Left ventricle myocardium inferior (tissue), 1 donor: ENCODE data around the gene GALNT15. TPM values are rescaled to one million over a fixed set of nuclear protein-coding genes. Genes with fewer than 3 reads are reported as not detected.
A peak's percentile ranks its signal among the peaks of the same experiment; 100 is the strongest.

Experiments
- DNase-seq: peaks from one replicate; pipeline ENCODE4 v3.0.0-alpha.2; 2020
- H3K27ac ChIP-seq: fragments of 200-600 bp; replicated peaks from 2 replicates; pipeline ENCODE4 v1.8.0; 2021
- H3K27me3 ChIP-seq: fragments of 200-600 bp; 2 replicates; pipeline ENCODE4 v1.8.0; 2021; ENCODE audit warnings: low read depth
- H3K36me3 ChIP-seq: fragments of 200-600 bp; 2 replicates; pipeline ENCODE4 v1.8.0; 2021
- H3K4me1 ChIP-seq: fragments of 200-600 bp; 2 replicates; pipeline ENCODE4 v1.8.0; 2021
- H3K4me3 ChIP-seq: fragments of 200-600 bp; 2 replicates; pipeline ENCODE4 v1.8.0; 2021; ENCODE audit warnings: mild to moderate bottlenecking, moderate library complexity
- H3K9me3 ChIP-seq: fragments of 200-600 bp; replicated peaks from 2 replicates; pipeline ENCODE4 v1.8.0; 2021
- CTCF ChIP-seq: fragments of 200-600 bp; IDR thresholded peaks from 2 replicates; pipeline ENCODE4 v1.8.0; 2021; ENCODE audit warnings: antibody characterized with exemption, mild to moderate bottlenecking, borderline replicate concordance
- intact Hi-C: fragments of 100-400 bp; cut with micrococcal nuclease; formaldehyde crosslinking; loops from one replicate; pipeline ENCODE4 v1.11.0; 2022
- total RNA-seq: library from RNA; stranded (reverse); fragmentation: NEBNext Ultra II Directional; extraction: Animal tissue kit (Norgen Biotek cat#: 25700); gene quantifications from one replicate; pipeline ENCODE4 v1.2.1, GENCODE V29; 2021
- donor health status: DM: no; HTN: yes; CAD: no; lungs with severe emphysema.

GALNT15 gene
- total RNA-seq, 1 donor from 2014 or later, result 6.6 TPM

- intact Hi-C loops, result no loop called here
- Histone ChIP-seq H3K4me1 (peaks cover 19% of the 10 kb centered on the region), H3K9me3 (peaks cover 3% of the 10 kb centered on the region), H3K27me3 (no peaks in the 10 kb centered on the region), H3K4me3 (no peak overlapping the region), H3K36me3 (no peaks in the 10 kb centered on the region), H3K27ac (peak overlapping the region; percentile 66)
- no peak for TF ChIP-seq CTCF
- DNase-seq, result no peak
Measured at GRCh38 chr3:16252988-16253387, 78.5 kb downstream of the GALNT15 start.

- no peak for TF ChIP-seq CTCF
- DNase-seq, result peak; percentile 66
- Histone ChIP-seq H3K9me3 (peaks cover 3% of the 10 kb centered on the region), H3K4me3 (no peak overlapping the region), H3K36me3 (no peaks in the 10 kb centered on the region), H3K27me3 (no peaks in the 10 kb centered on the region), H3K4me1 (peaks cover 25% of the 10 kb centered on the region), H3K27ac (peak overlapping the region; percentile 66)
- intact Hi-C loops, result no loop called here
Measured at GRCh38 chr3:16253601-16254000, 79.1 kb downstream of the GALNT15 start.

GRCh38 chr3:16254916-16255315 is 80.4 kb downstream of the GALNT15 start:
- no peak for DNase-seq
- intact Hi-C loops, result no loop called here
- Histone ChIP-seq H3K27me3 (no peaks in the 10 kb centered on the region), H3K36me3 (peaks cover 12% of the 10 kb centered on the region), H3K9me3 (peaks cover 3% of the 10 kb centered on the region), H3K4me1 (peaks cover 25% of the 10 kb centered on the region), H3K27ac (no peak overlapping the region), H3K4me3 (no peak overlapping the region)
- no peak for TF ChIP-seq CTCF

GRCh38 chr3:16255326-16255725 is 80.8 kb downstream of the GALNT15 start:
- no peak overlapping the region for H3K4me3 ChIP-seq
- TF ChIP-seq CTCF, result no peak
- peaks cover 16% of the 10 kb centered on the region for H3K36me3 ChIP-seq
- no peak overlapping the region for H3K27ac ChIP-seq
- no peak for DNase-seq
- peaks cover 3% of the 10 kb centered on the region for H3K9me3 ChIP-seq
- no peaks in the 10 kb centered on the region for H3K27me3 ChIP-seq
- peaks cover 25% of the 10 kb centered on the region for H3K4me1 ChIP-seq
- intact Hi-C loops, result no loop called here

GRCh38 chr3:16255726-16256125 is 81.2 kb downstream of the GALNT15 start:
- intact Hi-C loops, result no loop called here
- Histone ChIP-seq H3K27ac (no peak overlapping the region), H3K4me3 (no peak overlapping the region), H3K27me3 (no peaks in the 10 kb centered on the region), H3K36me3 (peaks cover 20% of the 10 kb centered on the region), H3K4me1 (peaks cover 25% of the 10 kb centered on the region), H3K9me3 (peaks cover 3% of the 10 kb centered on the region)
- no peak for DNase-seq
- TF ChIP-seq CTCF, result no peak

DNA sequence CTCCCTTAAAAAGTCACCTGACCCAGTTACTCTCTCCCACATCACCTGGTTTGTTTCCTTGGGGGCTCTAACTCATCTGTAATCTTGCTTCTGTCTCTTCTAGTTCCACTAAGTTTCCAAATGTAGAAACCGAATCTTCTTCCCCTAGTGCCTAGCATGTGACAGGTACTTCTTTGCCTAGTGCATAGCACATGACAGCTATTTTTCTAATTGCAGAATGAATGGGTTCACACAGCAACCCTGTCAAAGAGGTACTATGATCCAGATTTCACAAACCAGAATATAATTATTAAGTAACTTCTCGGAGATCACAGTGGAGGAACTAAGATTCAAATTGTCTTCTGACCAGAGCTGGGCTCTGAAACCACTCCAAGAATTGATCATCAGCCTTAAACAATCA is 82.8 kb downstream of the GALNT15 start:
- intact Hi-C loops, result no loop called here
- Histone ChIP-seq H3K27ac (no peak overlapping the region), H3K9me3 (peaks cover 3% of the 10 kb centered on the region), H3K36me3 (peaks cover 22% of the 10 kb centered on the region), H3K27me3 (no peaks in the 10 kb centered on the region), H3K4me3 (no peak overlapping the region), H3K4me1 (peaks cover 25% of the 10 kb centered on the region)
- DNase-seq, result no peak
- TF ChIP-seq CTCF, result no peak
